ENCODE results near the gene RNF145. TPM values are rescaled to one million over a fixed set of nuclear protein-coding genes. Genes with fewer than 3 reads are reported as not detected.
A peak's percentile ranks its signal among the peaks of the same experiment; 100 is the strongest.

Gene RNF145
- total RNA-seq, 1 donor from 2014 or later: 220 TPM

DNA sequence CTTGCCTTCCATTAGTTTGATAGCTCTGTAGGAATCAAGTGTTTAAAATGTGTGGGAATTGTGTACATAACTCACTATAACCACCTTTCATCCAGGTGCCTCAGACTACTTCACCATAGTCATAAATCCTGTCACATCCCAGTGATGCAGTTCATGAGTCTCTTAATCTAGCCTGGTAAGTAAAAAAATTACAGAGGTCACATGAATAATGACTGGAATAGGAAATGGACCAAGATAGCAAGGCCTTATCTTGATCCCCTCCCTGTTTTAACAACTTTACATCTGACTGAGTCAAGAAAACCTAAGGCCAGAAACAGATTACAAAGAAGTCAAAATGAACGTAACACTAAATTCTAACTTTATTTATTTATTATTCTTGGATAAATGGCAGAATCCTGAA lies 1.5 kb upstream of the RNF145 start:
- intact Hi-C loops (cut with DNase I): no loop called here

DNA sequence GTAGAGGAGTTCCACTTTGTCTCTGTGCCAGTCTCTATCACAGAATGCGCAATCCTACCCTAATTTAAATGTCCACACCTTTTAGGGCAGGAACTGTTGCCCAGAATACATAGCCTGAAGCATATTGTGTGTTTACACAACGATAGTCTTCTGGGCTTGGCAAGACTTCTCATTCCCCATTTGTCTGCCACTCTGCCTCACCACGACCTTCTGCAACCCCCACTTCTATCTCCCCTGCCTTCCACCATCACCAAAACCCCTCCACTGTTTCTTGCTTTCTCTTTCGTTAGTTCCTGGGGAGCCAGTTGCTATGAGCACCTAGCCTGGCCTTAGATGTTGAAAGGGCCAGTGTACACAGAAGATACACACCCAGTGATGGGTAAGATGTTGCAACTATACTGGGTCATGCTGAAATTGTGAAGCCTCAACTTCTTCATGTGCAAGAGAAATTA lies 883 bp upstream of the RNF145 start:
- ATAC-seq: peak; percentile 28
- H3K4me3 ChIP-seq: peak overlapping the region; percentile 82
- no peaks in the 10 kb centered on the region for H3K27me3 ChIP-seq
- intact Hi-C loops (cut with DNase I): no loop called here
- DNase-seq: no peak
- H3K27ac ChIP-seq: peak overlapping the region; percentile 70
- no peaks in the 10 kb centered on the region for H3K9me3 ChIP-seq
- H3K4me1 ChIP-seq: peaks cover 16% of the 10 kb centered on the region
- TF ChIP-seq, protein P1, sequence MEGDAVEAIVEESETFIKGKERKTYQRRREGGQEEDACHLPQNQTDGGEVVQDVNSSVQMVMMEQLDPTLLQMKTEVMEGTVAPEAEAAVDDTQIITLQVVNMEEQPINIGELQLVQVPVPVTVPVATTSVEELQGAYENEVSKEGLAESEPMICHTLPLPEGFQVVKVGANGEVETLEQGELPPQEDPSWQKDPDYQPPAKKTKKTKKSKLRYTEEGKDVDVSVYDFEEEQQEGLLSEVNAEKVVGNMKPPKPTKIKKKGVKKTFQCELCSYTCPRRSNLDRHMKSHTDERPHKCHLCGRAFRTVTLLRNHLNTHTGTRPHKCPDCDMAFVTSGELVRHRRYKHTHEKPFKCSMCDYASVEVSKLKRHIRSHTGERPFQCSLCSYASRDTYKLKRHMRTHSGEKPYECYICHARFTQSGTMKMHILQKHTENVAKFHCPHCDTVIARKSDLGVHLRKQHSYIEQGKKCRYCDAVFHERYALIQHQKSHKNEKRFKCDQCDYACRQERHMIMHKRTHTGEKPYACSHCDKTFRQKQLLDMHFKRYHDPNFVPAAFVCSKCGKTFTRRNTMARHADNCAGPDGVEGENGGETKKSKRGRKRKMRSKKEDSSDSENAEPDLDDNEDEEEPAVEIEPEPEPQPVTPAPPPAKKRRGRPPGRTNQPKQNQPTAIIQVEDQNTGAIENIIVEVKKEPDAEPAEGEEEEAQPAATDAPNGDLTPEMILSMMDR (IDR thresholded peaks at IDR 0.05): no peak
- H3K36me3 ChIP-seq: no peaks in the 10 kb centered on the region

More for the DNA sequence above, 1.5 kb upstream of the RNF145 start:
- ATAC-seq (no peak), DNase-seq (no peak)
- Histone ChIP-seq H3K27ac (peak overlapping the region; percentile 70), H3K4me1 (peaks cover 16% of the 10 kb centered on the region), H3K36me3 (no peaks in the 10 kb centered on the region), H3K27me3 (no peaks in the 10 kb centered on the region), H3K9me3 (no peaks in the 10 kb centered on the region), H3K4me3 (no peak overlapping the region)
- TF ChIP-seq, protein P1 (IDR thresholded peaks at IDR 0.05): no peak

GRCh38 chr5:159208514-159209437 lies 577 bp downstream of the RNF145 start:
- H3K4me3 ChIP-seq: peak overlapping the region; percentile 82
- peak overlapping the region; percentile 91 for H3K27ac ChIP-seq
- TF ChIP-seq, protein P1 (IDR thresholded peaks at IDR 0.05): no peak
- DNase-seq (peak; percentile 77), ATAC-seq (peak; percentile 23)
- intact Hi-C loops (cut with DNase I): no loop called here
- H3K36me3 ChIP-seq: no peaks in the 10 kb centered on the region
- no peaks in the 10 kb centered on the region for H3K27me3 ChIP-seq
- H3K4me1 ChIP-seq: peaks cover 16% of the 10 kb centered on the region
- H3K9me3 ChIP-seq: no peaks in the 10 kb centered on the region

DNA sequence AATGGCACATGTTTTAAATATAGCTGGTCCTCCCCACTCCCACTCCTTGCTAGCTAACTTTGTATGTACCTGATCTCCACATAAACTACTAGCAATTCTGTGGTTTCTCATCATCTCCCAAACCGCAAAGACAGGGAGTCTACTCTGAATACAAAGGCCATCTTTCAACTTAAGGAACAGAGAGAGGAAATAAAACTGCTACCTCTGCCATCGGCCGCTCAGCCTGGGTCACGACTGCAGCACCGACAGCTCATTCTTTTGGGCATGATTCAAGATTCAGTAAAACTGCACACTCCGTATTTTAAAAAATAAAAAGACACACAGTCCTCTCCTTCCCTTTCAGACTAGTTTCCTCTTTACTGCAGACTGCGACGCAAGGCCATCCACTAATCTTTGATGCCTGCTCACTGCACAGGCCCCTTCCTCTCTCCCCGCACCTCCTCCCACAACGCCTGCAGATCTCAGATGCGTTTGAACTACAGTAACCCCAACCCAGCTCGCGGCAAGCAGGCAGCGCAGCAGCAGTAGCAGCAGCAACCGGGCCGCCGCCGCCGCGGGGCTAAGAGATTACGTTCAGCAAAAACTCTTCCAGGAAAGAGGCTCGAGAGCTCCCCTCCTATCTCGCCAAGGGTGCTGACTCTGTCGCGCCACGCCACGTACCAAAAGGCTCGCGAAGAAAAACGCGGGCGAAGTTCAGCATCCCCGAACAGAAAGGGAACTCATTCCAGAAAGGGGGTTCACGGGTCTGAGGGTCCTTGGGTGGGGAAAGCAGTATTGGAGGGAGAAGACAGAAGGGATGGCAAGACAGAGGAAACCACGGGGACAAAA lies 1.5 kb downstream of the RNF145 start:
- Histone ChIP-seq H3K27me3 (no peaks in the 10 kb centered on the region), H3K4me3 (peak overlapping the region; percentile 82), H3K27ac (peak overlapping the region; percentile 91), H3K9me3 (no peaks in the 10 kb centered on the region), H3K36me3 (no peaks in the 10 kb centered on the region), H3K4me1 (peaks cover 22% of the 10 kb centered on the region)
- ATAC-seq (peak; percentile 68), DNase-seq (peak; percentile 88)
- TF ChIP-seq, protein P1 (IDR thresholded peaks at IDR 0.05): no peak
- intact Hi-C loops (cut with DNase I): no loop called here

DNA sequence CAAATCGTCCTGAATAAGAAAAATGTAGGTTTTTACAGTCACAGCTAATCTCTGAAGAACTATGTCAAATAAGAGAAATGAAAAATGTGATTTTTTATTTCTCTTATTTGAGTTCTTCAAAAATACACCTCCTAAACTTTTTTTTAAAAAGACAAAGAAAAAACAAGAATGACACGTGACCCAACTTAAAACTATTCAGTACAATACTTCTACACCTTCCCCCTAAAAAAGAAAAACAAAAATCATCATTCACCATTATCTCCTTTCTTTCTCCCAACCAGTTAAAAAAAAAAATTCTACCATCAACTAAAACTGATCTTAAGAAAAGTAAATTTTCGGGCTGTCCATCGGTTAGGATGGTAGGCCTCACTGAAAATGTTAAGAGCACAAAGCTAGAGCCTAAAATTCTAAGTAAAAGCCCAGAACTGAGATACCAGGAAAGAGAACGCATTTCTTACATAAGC lies 2.1 kb downstream of the RNF145 start:
- H3K4me1 ChIP-seq: peaks cover 27% of the 10 kb centered on the region
- intact Hi-C loops (cut with DNase I): no loop called here
- no peak for DNase-seq

More for the DNA sequence above, 2.1 kb downstream of the RNF145 start:
- no peak for ATAC-seq
- H3K9me3 ChIP-seq: no peaks in the 10 kb centered on the region
- TF ChIP-seq, protein P1 (IDR thresholded peaks at IDR 0.05): no peak
- peak overlapping the region; percentile 91 for H3K27ac ChIP-seq
- H3K27me3 ChIP-seq: no peaks in the 10 kb centered on the region
- H3K36me3 ChIP-seq: no peaks in the 10 kb centered on the region
- peak overlapping the region; percentile 82 for H3K4me3 ChIP-seq

All from upper lobe of right lung (tissue), 1 donor.